RWPE2 (cell line): ENCODE measurements around the gene CCDC137.

Experiments used
- ATAC-seq: fragments of 200-7000 bp; cut with Tn5 transposase; 3 replicates; pipeline ENCODE4 v1.9.1; 2021; ENCODE audit warnings: low read depth
- DNase-seq: peaks from one replicate; pipeline ENCODE4 v3.0.0-alpha.2; 2020; ENCODE audit warnings: low spot score
- H3K27ac ChIP-seq: fragments of 450-650 bp; 2 replicates; pipeline ENCODE4 v1.5.1; 2017; ENCODE audit warnings: mild to moderate bottlenecking; ENCODE audit not compliant: poor library complexity, severe bottlenecking
- H3K27me3 ChIP-seq: fragments of 250-450 bp; sonication (Bioruptor Pico); 2 replicates; pipeline ENCODE4 v1.5.1; 2021; ENCODE audit warnings: mild to moderate bottlenecking, moderate library complexity; ENCODE audit not compliant: insufficient read depth, poor library complexity, severe bottlenecking
- H3K36me3 ChIP-seq: fragments of 250-450 bp; sonication (Bioruptor Pico); 2 replicates; pipeline ENCODE4 v1.5.1; 2020; ENCODE audit warnings: low read depth, mild to moderate bottlenecking, moderate library complexity
- H3K4me1 ChIP-seq: fragments of 250-450 bp; sonication (Bioruptor Pico); 2 replicates; pipeline ENCODE4 v1.5.1; 2021; ENCODE audit warnings: mild to moderate bottlenecking, moderate library complexity; ENCODE audit not compliant: insufficient read depth, poor library complexity, severe bottlenecking
- H3K4me3 ChIP-seq: fragments of 250-450 bp; sonication (Bioruptor Pico); 2 replicates; pipeline ENCODE4 v1.5.1; 2021; ENCODE audit warnings: mild to moderate bottlenecking, moderate library complexity; ENCODE audit not compliant: severe bottlenecking
- H3K9me3 ChIP-seq: fragments of 250-450 bp; sonication (Bioruptor Pico); 2 replicates; pipeline ENCODE4 v1.5.1; 2021; ENCODE audit warnings: mild to moderate bottlenecking, moderate library complexity; ENCODE audit not compliant: severe bottlenecking
- TF ChIP-seq, protein P1 (sequence below): fragments of 450-650 bp; IDR thresholded peaks from one replicate; pipeline ENCODE4 v1.5.1; 2017; ENCODE audit warnings: mild to moderate bottlenecking, moderate library complexity; ENCODE audit not compliant: poor library complexity, severe bottlenecking

Gene CCDC137

DNA sequence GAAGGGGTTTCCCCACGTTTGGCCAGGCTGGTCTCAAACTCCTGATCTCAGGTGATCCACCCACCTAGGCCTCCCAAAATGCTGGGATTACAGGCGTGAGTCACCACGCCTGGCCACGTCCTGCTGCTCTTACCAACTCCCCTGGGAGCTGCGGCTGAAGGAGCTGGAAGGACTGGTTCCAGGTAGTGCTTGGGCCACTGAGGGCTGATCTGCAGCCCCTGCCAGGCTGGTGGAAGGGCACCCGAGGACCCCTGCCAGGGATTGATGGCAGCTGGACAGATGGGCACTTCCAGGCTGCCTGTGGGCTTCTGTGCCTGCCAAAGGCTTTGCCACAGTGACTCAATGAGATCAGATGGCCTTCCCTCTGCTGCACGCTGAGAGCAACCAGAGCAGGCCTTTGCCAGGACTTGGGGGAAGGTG lies 2.5 kb upstream of the CCDC137 start:
- DNase-seq, result no peak
- Histone ChIP-seq H3K4me3 (no peak overlapping the region), H3K27me3 (no peaks in the 10 kb centered on the region), H3K27ac (no peak overlapping the region), H3K4me1 (peaks cover 17% of the 10 kb centered on the region), H3K36me3 (peaks cover 25% of the 10 kb centered on the region), H3K9me3 (no peaks in the 10 kb centered on the region)
- TF ChIP-seq, protein P1, sequence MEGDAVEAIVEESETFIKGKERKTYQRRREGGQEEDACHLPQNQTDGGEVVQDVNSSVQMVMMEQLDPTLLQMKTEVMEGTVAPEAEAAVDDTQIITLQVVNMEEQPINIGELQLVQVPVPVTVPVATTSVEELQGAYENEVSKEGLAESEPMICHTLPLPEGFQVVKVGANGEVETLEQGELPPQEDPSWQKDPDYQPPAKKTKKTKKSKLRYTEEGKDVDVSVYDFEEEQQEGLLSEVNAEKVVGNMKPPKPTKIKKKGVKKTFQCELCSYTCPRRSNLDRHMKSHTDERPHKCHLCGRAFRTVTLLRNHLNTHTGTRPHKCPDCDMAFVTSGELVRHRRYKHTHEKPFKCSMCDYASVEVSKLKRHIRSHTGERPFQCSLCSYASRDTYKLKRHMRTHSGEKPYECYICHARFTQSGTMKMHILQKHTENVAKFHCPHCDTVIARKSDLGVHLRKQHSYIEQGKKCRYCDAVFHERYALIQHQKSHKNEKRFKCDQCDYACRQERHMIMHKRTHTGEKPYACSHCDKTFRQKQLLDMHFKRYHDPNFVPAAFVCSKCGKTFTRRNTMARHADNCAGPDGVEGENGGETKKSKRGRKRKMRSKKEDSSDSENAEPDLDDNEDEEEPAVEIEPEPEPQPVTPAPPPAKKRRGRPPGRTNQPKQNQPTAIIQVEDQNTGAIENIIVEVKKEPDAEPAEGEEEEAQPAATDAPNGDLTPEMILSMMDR, result no peak
- no peak for ATAC-seq

DNA sequence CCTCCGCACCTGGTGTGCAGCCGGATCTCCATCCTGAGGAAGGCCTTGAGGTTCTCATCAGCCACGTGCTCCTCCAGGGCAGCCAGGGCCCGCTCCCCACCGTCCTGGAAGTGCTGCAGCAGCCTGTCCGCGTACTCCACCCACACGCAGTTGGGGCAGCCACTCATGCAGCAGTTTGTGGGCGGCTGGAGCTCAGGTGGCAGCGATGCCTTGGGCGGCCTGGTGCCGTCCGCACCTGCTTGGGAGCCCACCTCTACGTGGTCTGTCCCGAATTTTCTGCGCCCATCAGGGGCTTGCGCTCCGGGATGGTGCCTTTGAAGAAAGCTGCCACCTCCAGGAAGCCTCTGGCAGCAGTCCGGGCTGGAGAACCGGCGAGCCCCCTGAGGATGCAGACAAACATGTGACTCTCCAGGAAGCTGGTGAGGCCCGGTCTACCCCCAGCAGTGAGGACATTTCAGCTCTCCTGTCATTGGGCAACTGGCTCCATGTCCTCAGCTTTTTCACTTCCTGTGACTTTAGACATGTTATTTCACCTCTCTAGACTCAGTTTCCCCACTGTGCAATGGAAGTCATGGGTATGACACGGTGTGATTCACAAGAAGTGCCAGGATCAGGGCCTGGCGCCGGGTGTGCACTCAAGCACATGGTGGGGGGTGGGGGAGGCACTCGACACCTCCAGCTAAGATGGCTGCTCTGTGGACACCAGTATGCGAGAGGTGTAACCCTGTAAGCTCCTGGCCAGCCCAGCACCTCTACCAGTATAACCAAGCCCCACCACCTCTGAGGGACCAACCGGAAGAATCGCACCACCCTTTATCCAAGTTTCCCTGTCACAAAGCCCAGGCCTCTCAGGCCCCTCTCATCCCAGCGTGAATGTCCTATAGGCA lies 1.1 kb upstream of the CCDC137 start:
- DNase-seq, result no peak
- Histone ChIP-seq H3K27ac (peak overlapping the region; percentile 75), H3K4me3 (peak overlapping the region; percentile 69), H3K36me3 (peaks cover 39% of the 10 kb centered on the region), H3K9me3 (no peaks in the 10 kb centered on the region), H3K27me3 (no peaks in the 10 kb centered on the region), H3K4me1 (peaks cover 10% of the 10 kb centered on the region)
- TF ChIP-seq, protein P1, result no peak
- ATAC-seq, result peak; percentile 10

DNA sequence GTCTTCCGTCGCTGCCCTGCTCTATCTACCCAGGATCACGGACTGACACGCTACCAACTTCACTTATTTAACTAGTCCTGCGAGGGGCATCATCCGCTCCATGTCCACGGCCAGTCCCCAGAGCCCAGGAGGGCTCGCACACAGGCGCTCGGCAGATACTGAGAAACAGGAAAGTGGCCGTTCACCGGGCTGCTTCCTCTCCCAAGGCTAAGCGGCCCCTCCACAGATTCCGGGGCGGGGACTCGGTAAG lies 520 bp upstream of the CCDC137 start:
- Histone ChIP-seq H3K27me3 (no peaks in the 10 kb centered on the region), H3K27ac (peak overlapping the region; percentile 75), H3K9me3 (no peaks in the 10 kb centered on the region), H3K4me1 (peaks cover 10% of the 10 kb centered on the region), H3K36me3 (peaks cover 44% of the 10 kb centered on the region), H3K4me3 (peak overlapping the region; percentile 69)
- DNase-seq (no peak), ATAC-seq (no peak; the same call in 2 of the 3 replicates)
- TF ChIP-seq, protein P1, result no peak

DNA sequence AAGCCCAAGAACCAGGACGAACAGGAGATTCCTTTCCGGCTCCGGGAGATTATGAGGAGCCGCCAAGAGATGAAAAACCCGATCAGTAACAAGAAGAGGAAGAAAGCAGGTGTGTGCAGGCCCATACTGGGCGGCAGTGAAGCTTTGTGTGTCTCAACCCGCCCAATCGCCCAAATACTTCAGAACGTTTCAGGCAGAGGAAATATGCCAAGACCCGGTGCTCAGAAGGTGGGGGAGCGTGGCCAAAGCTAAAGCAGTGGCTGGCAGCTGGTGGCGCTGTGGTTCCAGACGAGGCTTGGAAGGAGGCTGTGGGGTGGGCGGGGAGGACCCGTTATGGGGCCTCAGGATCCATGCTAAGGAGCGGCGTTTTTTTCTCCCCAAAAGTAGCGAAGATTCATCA lies 1.2 kb downstream of the CCDC137 start:
- H3K4me3 ChIP-seq, result peak overlapping the region; percentile 69
- H3K27ac ChIP-seq, result peak overlapping the region; percentile 75
- ATAC-seq (no peak), DNase-seq (no peak)
- H3K4me1 ChIP-seq, result peaks cover 10% of the 10 kb centered on the region
- TF ChIP-seq, protein P1, result no peak
- H3K9me3 ChIP-seq, result no peaks in the 10 kb centered on the region
- H3K27me3 ChIP-seq, result no peaks in the 10 kb centered on the region
- peaks cover 62% of the 10 kb centered on the region for H3K36me3 ChIP-seq

DNA sequence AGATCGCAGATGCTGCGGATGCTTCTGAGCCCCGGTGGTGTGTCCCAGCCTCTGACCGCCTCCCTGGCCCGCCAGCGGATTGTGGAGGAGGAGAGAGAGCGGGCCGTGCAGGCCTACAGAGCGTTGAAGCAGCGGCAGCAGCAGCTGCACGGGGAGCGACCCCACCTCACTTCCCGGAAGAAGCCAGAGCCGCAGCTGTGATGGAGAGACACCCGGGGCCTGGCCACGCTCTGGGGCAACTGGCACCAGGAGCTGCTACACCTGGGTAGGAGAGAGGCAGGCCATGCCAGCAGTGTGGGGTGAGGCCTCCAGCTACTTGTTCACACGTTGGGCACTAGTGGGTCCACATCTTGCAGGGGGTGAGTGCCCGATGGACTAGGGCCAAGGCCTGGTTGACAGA lies 6.0 kb downstream of the CCDC137 start:
- TF ChIP-seq, protein P1, result no peak
- DNase-seq (peak; percentile 64), ATAC-seq (no peak)
- H3K27ac ChIP-seq, result no peak overlapping the region
- no peak overlapping the region for H3K4me3 ChIP-seq
- peaks cover 7% of the 10 kb centered on the region for H3K4me1 ChIP-seq
- peaks cover 70% of the 10 kb centered on the region for H3K36me3 ChIP-seq
- H3K9me3 ChIP-seq, result no peaks in the 10 kb centered on the region
- H3K27me3 ChIP-seq, result no peaks in the 10 kb centered on the region
